PFSK-1 (cell line): ENCODE data around the gene KRT6C.

Experiments
- FOXP2 ChIP-seq: optimal IDR thresholded peaks from 2 replicates; pipeline ENCODE3; 2011; ENCODE audit warnings: borderline replicate concordance, control low read depth, inconsistent platforms; ENCODE audit not compliant: insufficient read depth; ENCODE audit errors: extremely low read length, extremely low read depth
- POLR2AphosphoS5 ChIP-seq: IDR thresholded peaks from 2 replicates; pipeline ENCODE4 v1.6.1; 2012; ENCODE audit warnings: low read depth, mild to moderate bottlenecking, control low read depth, low read length, moderate library complexity
- SIN3A ChIP-seq: IDR thresholded peaks from 2 replicates; pipeline ENCODE4 v1.6.1; 2012; ENCODE audit warnings: mild to moderate bottlenecking, low read length, moderate library complexity, borderline replicate concordance; ENCODE audit not compliant: insufficient read depth
- TAF1 ChIP-seq: IDR thresholded peaks from 2 replicates; pipeline ENCODE4 v1.6.1; 2012; ENCODE audit warnings: low read length, control low read depth, borderline replicate concordance; ENCODE audit not compliant: insufficient read depth
- TF ChIP-seq, protein P1 (sequence below), 2 experiments: IDR thresholded peaks; 2 replicates each; pipeline versions ENCODE4 v1.6.1 to v1.8.0; 2011 to 2012; ENCODE audit warnings: low read depth in 2 of 2, low read length in 2 of 2, control low read depth in 1 of 2, inconsistent platforms in 1 of 2, mild to moderate bottlenecking in 1 of 2, moderate library complexity in 1 of 2; ENCODE audit not compliant: insufficient read depth in 1 of 2

KRT6C gene

DNA sequence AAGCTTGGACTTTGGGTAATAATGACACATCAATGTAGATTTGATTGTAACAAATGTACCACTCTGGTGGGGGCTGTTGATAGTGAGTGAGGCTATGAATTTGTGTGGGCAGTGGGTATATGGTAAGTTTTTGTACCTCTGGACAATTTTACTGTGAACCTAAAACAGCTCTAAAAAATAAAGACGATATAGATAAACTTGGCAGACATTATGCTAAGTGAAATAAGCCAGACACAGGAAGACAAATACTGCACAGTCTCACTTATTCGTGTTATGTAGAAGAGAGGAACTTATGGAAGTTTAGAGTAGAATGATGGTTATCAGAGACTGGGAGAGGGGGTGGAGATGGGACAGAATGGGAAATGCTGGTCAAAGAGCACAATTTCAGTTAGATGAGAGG lies 8.7 kb downstream of the KRT6C start:
- TF ChIP-seq POLR2AphosphoS5, result no peak
- TF ChIP-seq TAF1, result no peak
- no peak for TF ChIP-seq FOXP2
- TF ChIP-seq, protein P1, sequence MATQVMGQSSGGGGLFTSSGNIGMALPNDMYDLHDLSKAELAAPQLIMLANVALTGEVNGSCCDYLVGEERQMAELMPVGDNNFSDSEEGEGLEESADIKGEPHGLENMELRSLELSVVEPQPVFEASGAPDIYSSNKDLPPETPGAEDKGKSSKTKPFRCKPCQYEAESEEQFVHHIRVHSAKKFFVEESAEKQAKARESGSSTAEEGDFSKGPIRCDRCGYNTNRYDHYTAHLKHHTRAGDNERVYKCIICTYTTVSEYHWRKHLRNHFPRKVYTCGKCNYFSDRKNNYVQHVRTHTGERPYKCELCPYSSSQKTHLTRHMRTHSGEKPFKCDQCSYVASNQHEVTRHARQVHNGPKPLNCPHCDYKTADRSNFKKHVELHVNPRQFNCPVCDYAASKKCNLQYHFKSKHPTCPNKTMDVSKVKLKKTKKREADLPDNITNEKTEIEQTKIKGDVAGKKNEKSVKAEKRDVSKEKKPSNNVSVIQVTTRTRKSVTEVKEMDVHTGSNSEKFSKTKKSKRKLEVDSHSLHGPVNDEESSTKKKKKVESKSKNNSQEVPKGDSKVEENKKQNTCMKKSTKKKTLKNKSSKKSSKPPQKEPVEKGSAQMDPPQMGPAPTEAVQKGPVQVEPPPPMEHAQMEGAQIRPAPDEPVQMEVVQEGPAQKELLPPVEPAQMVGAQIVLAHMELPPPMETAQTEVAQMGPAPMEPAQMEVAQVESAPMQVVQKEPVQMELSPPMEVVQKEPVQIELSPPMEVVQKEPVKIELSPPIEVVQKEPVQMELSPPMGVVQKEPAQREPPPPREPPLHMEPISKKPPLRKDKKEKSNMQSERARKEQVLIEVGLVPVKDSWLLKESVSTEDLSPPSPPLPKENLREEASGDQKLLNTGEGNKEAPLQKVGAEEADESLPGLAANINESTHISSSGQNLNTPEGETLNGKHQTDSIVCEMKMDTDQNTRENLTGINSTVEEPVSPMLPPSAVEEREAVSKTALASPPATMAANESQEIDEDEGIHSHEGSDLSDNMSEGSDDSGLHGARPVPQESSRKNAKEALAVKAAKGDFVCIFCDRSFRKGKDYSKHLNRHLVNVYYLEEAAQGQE (IDR thresholded peaks at IDR 0.05; ENCODE audit: insufficient read depth in 1 of 2, low read depth in 2 of 2, low read length in 2 of 2), result no peak
- TF ChIP-seq SIN3A, result no peak

GRCh38 chr12:52461693-52462092 lies 11.9 kb downstream of the KRT6C start:
- TF ChIP-seq TAF1 (no peak), FOXP2 (no peak), POLR2AphosphoS5 (no peak), SIN3A (no peak)
- TF ChIP-seq, protein P1 (IDR thresholded peaks at IDR 0.05; ENCODE audit: insufficient read depth in 1 of 2, low read depth in 2 of 2, low read length in 2 of 2), result no peak

- TF ChIP-seq POLR2AphosphoS5 (no peak), TAF1 (no peak), FOXP2 (no peak), SIN3A (no peak)
- TF ChIP-seq, protein P1 (IDR thresholded peaks at IDR 0.05; ENCODE audit: insufficient read depth in 1 of 2, low read depth in 2 of 2, low read length in 2 of 2), result no peak
Measured at GRCh38 chr12:52458861-52459260, 14.7 kb downstream of the KRT6C start.

GRCh38 chr12:52455821-52456220 lies 17.8 kb downstream of the KRT6C start:
- TF ChIP-seq FOXP2 (no peak), POLR2AphosphoS5 (no peak), TAF1 (no peak), SIN3A (no peak)
- TF ChIP-seq, protein P1 (IDR thresholded peaks at IDR 0.05; ENCODE audit: insufficient read depth in 1 of 2, low read depth in 2 of 2, low read length in 2 of 2), result no peak

- TF ChIP-seq, protein P1 (IDR thresholded peaks at IDR 0.05; ENCODE audit: insufficient read depth in 1 of 2, low read depth in 2 of 2, low read length in 2 of 2), result no peak
- no peak for TF ChIP-seq TAF1
- TF ChIP-seq POLR2AphosphoS5, result no peak
- TF ChIP-seq SIN3A, result no peak
- no peak for TF ChIP-seq FOXP2
Measured at GRCh38 chr12:52454411-52455201, 19.0 kb downstream of the KRT6C start.
